ENCODE results near the gene JMJD6. TPM values are rescaled to one million over a fixed set of nuclear protein-coding genes. Genes with fewer than 3 reads are reported as not detected.

Gene JMJD6
- total RNA-seq, 4 donors from 2014 or later = 29.7 to 42.9 (median 41.7) TPM

GRCh38 chr17:76685366-76685765 lies 41.0 kb downstream of the JMJD6 start:
- DNase-seq (no peak), ATAC-seq (no peak)
- Histone ChIP-seq H3K4me1 (peaks cover 33 to 43% of the 10 kb centered on the region in 2 donors), H3K36me3 (no peaks in the 10 kb centered on the region), H3K27ac (peak overlapping the region in 2 of 4 donors; percentile 54 to 70), H3K27me3 (no peaks in the 10 kb centered on the region), H3K9me3 (no peaks in the 10 kb centered on the region), H3K4me3 (no peak overlapping the region)
- TF ChIP-seq CTCF (IDR thresholded peaks at IDR 0.05 in 4 of 5, conservative IDR thresholded peaks at IDR 0.05 in 1 of 5) (no peak), POLR2A (IDR thresholded peaks at IDR 0.05) (no peak)
- in situ Hi-C loops (cut with MboI; ENCODE audit: low sequenced_read_pairs in 4 of 4) (no loop called here), intact Hi-C loops (cut with DNase I; ENCODE audit: low total_unique reads) (no loop called here)

GRCh38 chr17:76684756-76685155 lies 41.6 kb downstream of the JMJD6 start:
- ATAC-seq = no peak
- DNase-seq = no peak
- TF ChIP-seq CTCF (IDR thresholded peaks at IDR 0.05 in 4 of 5, conservative IDR thresholded peaks at IDR 0.05 in 1 of 5) = no peak
- TF ChIP-seq POLR2A (IDR thresholded peaks at IDR 0.05) = no peak
- no peaks in the 10 kb centered on the region for H3K27me3 ChIP-seq
- in situ Hi-C loops (cut with MboI; ENCODE audit: low sequenced_read_pairs in 4 of 4) = no loop called here
- H3K36me3 ChIP-seq = no peaks in the 10 kb centered on the region
- H3K9me3 ChIP-seq = no peaks in the 10 kb centered on the region
- H3K27ac ChIP-seq = no peak overlapping the region
- H3K4me1 ChIP-seq = peaks cover 33 to 43% of the 10 kb centered on the region in 2 donors
- no peak overlapping the region for H3K4me3 ChIP-seq
- intact Hi-C loops (cut with DNase I; ENCODE audit: low total_unique reads) = no loop called here

- Histone ChIP-seq H3K27ac (no peak overlapping the region), H3K36me3 (no peaks in the 10 kb centered on the region)
- DNase-seq = no peak
These were observed 42.3 kb downstream of the JMJD6 start for GRCh38 chr17:76683921-76684745.

GRCh38 chr17:76683011-76683755 lies 43.2 kb downstream of the JMJD6 start:
- ATAC-seq (no peak), DNase-seq (no peak)
- in situ Hi-C loops (cut with MboI; ENCODE audit: low sequenced_read_pairs in 4 of 4) (no loop called here), intact Hi-C loops (cut with DNase I; ENCODE audit: low total_unique reads) (no loop called here)
- TF ChIP-seq POLR2A (IDR thresholded peaks at IDR 0.05) (no peak), CTCF (IDR thresholded peaks at IDR 0.05 in 4 of 5, conservative IDR thresholded peaks at IDR 0.05 in 1 of 5) (no peak)
- Histone ChIP-seq H3K36me3 (no peaks in the 10 kb centered on the region), H3K4me3 (no peak overlapping the region), H3K27ac (no peak overlapping the region), H3K27me3 (no peaks in the 10 kb centered on the region), H3K4me1 (peaks cover 18 to 28% of the 10 kb centered on the region in 2 donors), H3K9me3 (no peaks in the 10 kb centered on the region)

More at GRCh38 chr17:76683921-76684745, 42.3 kb downstream of the JMJD6 start:
- ATAC-seq = no peak
- intact Hi-C loops (cut with DNase I; ENCODE audit: low total_unique reads) (no loop called here), in situ Hi-C loops (cut with MboI; ENCODE audit: low sequenced_read_pairs in 4 of 4) (no loop called here)
- Histone ChIP-seq H3K4me1 (peaks cover 28 to 38% of the 10 kb centered on the region in 2 donors), H3K27me3 (no peaks in the 10 kb centered on the region), H3K9me3 (no peaks in the 10 kb centered on the region), H3K4me3 (no peak overlapping the region)
- TF ChIP-seq CTCF (IDR thresholded peaks at IDR 0.05 in 4 of 5, conservative IDR thresholded peaks at IDR 0.05 in 1 of 5) = no peak
- TF ChIP-seq POLR2A (IDR thresholded peaks at IDR 0.05) = no peak
